NCI-H146 treated with DMSO at 0.1 percent for 48 hours (cell line): ENCODE data around the gene FREM1.

ENCODE experiments used
- DNase-seq: peaks from one replicate; lab custom pipeline; 2025; ENCODE audit not compliant: unreplicated experiment; lab: John Stamatoyannopoulos, UW

FREM1 gene

GRCh38 chr9:14822666-14823065 lies 87.6 kb downstream of the FREM1 start:
- DNase-seq, result no peak

- no peak for DNase-seq
These were observed 91.0 kb downstream of the FREM1 start for GRCh38 chr9:14819183-14819582.

GRCh38 chr9:14814249-14814628 lies 96.0 kb downstream of the FREM1 start:
- DNase-seq, result no peak

- no peak for DNase-seq
These were observed 96.6 kb downstream of the FREM1 start for GRCh38 chr9:14813336-14814248.

GRCh38 chr9:14812806-14813205 lies 97.4 kb downstream of the FREM1 start:
- DNase-seq, result no peak

GRCh38 chr9:14811844-14812243 lies 98.4 kb downstream of the FREM1 start:
- no peak for DNase-seq

GRCh38 chr9:14806941-14807520 lies 103.2 kb downstream of the FREM1 start:
- DNase-seq, result no peak

GRCh38 chr9:14799030-14799429 lies 111.2 kb downstream of the FREM1 start:
- no peak for DNase-seq

- no peak for DNase-seq
These were observed 112.8 kb downstream of the FREM1 start for GRCh38 chr9:14797435-14797834.

- DNase-seq, result no peak
These were observed 116.8 kb downstream of the FREM1 start for GRCh38 chr9:14793389-14793788.

GRCh38 chr9:14790628-14791027 lies 119.6 kb downstream of the FREM1 start:
- DNase-seq, result no peak

GRCh38 chr9:14788846-14789245 lies 121.4 kb downstream of the FREM1 start:
- no peak for DNase-seq

GRCh38 chr9:14783358-14783757 lies 126.9 kb downstream of the FREM1 start:
- no peak for DNase-seq

GRCh38 chr9:14782286-14783051 lies 127.8 kb downstream of the FREM1 start:
- no peak for DNase-seq

- DNase-seq, result no peak
These were observed 129.5 kb downstream of the FREM1 start for GRCh38 chr9:14780693-14781092.

GRCh38 chr9:14780251-14780650 lies 130.0 kb downstream of the FREM1 start:
- DNase-seq, result no peak

- no peak for DNase-seq
These were observed 130.6 kb downstream of the FREM1 start for GRCh38 chr9:14779566-14780022.

GRCh38 chr9:14778565-14778964 lies 131.7 kb downstream of the FREM1 start:
- DNase-seq, result no peak

GRCh38 chr9:14775917-14776316 lies 134.3 kb downstream of the FREM1 start:
- no peak for DNase-seq

- DNase-seq, result no peak
These were observed 139.6 kb downstream of the FREM1 start for GRCh38 chr9:14770592-14770991.

GRCh38 chr9:14769230-14769571 lies 141.0 kb downstream of the FREM1 start:
- peak; percentile 48 for DNase-seq
